IPS DF 6.9 (cell line): ENCODE measurements around the gene FAAP100.
A peak's percentile ranks its signal among the peaks of the same experiment; 100 is the strongest.

Source experiments
- DNase-seq: peaks from one replicate; pipeline ENCODE4 v3.0.0-alpha.2; 2013; ENCODE audit warnings: low read depth, low spot score
- H3K27ac ChIP-seq: one replicate; pipeline ENCODE4 v1.5.1; 2013; ENCODE audit warnings: low read length, control low read depth
- H3K27me3 ChIP-seq: 2 replicates; pipeline ENCODE4 v1.6.1; 2013; ENCODE audit warnings: mild to moderate bottlenecking, low read length; ENCODE audit not compliant: control insufficient read depth, insufficient read depth
- H3K36me3 ChIP-seq: 2 replicates; pipeline ENCODE4 v1.6.1; 2013; ENCODE audit warnings: low read length; ENCODE audit not compliant: control insufficient read depth, insufficient read depth
- H3K4me1 ChIP-seq: 2 replicates; pipeline ENCODE4 v1.6.1; 2013; ENCODE audit warnings: low read length; ENCODE audit not compliant: control insufficient read depth, insufficient read depth
- H3K4me3 ChIP-seq: 2 replicates; pipeline ENCODE4 v1.5.1; 2013; ENCODE audit warnings: mild to moderate bottlenecking, low read length
- H3K9me3 ChIP-seq: 2 replicates; pipeline ENCODE4 v1.6.1; 2013; ENCODE audit warnings: low read length, inconsistent platforms; ENCODE audit not compliant: control insufficient read depth, insufficient read depth
- WGBS: extraction: QIAGEN DNeasy Blood & Tissue Kit; methylation state at CpG from one replicate; pipeline ENCODE4 v1.1.7; 2013; ENCODE audit warnings: mixed read lengths, missing lambda C conversion rate; ENCODE audit not compliant: insufficient read length, insufficient coverage; 5-methylcytosine and 5-hydroxymethylcytosine counted together

The FAAP100 gene

DNA sequence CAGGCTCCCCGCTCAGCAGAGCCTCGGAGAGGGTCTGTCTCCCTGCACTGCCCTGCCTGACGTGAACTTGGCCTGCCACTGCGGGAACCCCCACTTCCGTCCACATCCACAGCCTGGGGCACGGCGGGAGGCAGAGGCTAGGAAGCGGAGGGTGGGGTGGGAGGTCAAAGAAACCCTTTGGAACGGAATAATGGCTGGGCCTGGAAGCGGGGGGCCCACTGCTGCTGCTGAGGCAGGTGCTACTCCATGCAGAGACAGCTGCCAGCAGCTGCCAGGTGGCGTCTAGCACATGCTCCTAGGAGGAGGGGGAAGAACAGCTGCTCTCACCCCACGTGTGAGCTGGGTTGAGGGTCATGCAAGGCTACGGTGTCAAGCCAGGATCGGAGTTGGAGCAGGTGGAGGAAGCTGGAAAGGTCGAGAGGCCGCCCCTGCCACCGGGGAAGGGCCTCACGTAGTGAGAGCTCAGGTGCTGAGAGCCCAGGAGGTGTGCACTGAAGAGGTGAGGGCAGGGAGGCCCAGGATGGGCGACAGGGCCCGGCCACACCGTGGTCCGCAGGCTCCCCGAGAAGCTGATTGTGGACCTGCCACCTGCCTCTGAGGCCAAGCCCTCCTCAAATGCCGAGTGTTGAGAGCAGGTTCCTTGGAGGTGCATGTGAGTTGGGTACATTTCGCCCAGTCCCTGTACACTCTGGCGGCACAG lies 14.1 kb downstream of the FAAP100 start:
- WGBS = no CpG with 5 or more reads among the region's 26 CpGs

DNA sequence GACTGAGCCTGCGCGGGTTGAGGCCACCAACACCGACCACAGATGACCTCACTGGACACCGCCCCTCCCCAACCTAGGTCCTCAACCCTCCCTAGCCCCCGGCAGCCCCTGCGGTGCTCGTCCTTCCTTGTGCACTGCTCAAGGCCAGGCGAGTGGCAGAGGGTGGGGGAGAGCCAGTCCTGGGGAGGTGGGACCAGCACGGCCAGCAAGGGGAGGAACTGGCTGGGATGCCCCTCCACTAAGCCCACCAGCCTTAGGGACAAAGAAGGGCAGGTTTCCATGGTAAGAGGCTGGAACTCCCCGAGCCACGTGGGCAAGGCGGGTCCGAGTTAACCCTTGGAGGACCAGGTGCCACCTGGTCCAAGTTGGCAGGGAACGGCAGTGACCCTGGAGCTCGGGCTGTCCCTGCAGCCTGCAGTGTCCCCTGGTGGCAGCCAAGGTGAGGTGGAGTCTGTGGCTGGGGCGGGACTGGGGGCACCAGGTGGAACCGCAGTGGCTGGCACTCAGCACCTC lies 14.8 kb downstream of the FAAP100 start:
- Histone ChIP-seq H3K27ac (no peak overlapping the region), H3K36me3 (peaks cover 8% of the 10 kb centered on the region; the same call in 1 of the 2 replicates), H3K27me3 (no peaks in the 10 kb centered on the region; the same call in 1 of the 2 replicates), H3K4me1 (peaks cover 6% of the 10 kb centered on the region; the same call in 1 of the 2 replicates), H3K4me3 (peak overlapping the region; percentile 8; the same call in 1 of the 2 replicates), H3K9me3 (no peaks in the 10 kb centered on the region)
- WGBS = no CpG with 5 or more reads among the region's 17 CpGs
- DNase-seq = no peak

More for the DNA sequence above, 14.1 kb downstream of the FAAP100 start:
- Histone ChIP-seq H3K4me3 (no peak overlapping the region), H3K36me3 (peaks cover 8% of the 10 kb centered on the region; the same call in 1 of the 2 replicates), H3K27me3 (no peaks in the 10 kb centered on the region; the same call in 1 of the 2 replicates), H3K27ac (no peak overlapping the region), H3K4me1 (peaks cover 6% of the 10 kb centered on the region; the same call in 1 of the 2 replicates), H3K9me3 (no peaks in the 10 kb centered on the region)
- no peak for DNase-seq

DNA sequence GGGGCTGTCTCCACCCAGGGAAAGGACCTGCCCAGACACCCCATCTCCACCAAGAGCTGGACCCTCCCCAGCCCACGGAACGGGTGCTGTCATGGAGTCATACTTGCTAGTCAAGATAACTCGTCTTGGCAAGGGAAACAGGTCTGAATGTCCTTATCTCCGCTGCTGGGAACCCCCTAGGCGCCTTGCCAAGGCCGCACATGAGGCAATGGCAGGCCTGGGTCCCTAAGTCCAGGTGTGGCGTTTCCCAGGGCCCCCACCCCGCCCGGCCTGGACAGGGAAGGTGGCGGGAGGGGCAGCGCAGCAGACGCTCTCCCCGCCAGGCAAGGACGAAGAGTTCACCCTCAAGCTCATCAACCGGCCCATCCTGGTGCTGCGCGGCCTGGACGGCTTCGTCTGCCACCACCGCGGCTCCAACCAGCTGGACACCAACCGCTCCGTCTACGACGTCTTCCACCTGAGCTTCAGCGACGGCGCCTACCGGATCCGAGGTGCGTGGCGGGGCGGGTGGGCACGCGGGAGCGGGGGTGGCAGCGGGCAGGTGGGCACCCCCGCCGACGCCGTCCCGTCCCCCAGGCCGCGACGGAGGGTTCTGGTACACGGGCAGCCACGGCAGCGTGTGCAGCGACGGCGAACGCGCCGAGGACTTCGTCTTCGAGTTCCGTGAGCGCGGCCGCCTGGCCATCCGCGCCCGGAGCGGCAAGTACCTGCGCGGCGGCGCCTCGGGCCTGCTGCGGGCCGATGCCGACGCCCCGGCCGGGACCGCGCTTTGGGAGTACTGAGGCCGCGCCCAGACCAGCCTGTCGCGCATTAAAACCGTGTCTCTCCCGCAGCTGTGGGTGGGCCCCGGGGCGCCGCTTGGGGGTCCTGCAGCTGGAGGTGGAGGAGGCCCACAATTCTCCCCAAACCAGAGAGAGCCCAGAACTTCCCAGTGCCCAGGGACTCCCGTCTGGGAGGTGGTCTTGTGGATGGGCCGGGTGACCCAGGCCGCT lies 15.6 kb downstream of the FAAP100 start:
- Histone ChIP-seq H3K4me1 (peaks cover 6% of the 10 kb centered on the region; the same call in 1 of the 2 replicates), H3K4me3 (no peak overlapping the region), H3K9me3 (no peaks in the 10 kb centered on the region), H3K27ac (no peak overlapping the region), H3K36me3 (peaks cover 8% of the 10 kb centered on the region; the same call in 1 of the 2 replicates), H3K27me3 (no peaks in the 10 kb centered on the region; the same call in 1 of the 2 replicates)
- no peak for DNase-seq
- no CpG with 5 or more reads among the region's 89 CpGs for WGBS

DNA sequence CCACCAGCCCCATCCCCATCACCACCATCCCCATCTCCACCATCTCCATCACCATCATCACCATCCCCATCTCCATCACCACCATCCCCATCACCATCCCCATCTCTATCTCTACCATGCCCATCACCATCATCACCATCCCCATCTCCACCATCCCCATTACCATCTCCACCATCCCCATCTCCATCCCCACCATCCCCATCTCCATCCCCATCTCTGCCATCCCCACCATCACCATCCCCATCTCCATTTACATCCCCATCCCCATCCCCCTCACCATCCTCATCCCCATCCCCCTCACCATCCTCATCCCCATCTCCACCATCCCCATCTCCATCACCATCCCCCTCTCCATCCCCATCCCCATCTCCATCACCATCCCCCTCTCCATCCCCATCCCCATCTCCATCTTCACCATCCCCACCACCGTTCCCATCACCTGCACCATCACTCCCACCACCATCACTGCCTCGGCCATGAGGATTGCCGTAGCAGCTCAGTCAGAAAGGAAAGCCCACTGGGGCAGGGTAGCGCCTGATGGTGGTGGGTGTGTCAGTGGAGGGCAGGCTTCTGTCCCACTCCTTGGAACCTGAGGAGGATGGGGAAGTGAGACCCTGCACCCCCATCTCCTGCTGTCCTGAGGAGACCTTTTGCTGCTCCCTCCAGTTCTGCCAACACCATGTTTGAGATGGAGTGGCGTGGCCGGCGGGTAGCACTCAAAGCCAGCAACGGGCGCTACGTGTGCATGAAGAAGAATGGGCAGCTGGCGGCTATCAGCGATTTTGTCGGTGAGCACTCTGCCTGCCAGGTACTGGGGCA lies 16.5 kb downstream of the FAAP100 start:
- 100% methylated on average over 1 of the region's 13 CpGs for WGBS
- peaks cover 6% of the 10 kb centered on the region; the same call in 1 of the 2 replicates for H3K4me1 ChIP-seq
- H3K27me3 ChIP-seq = no peaks in the 10 kb centered on the region; the same call in 1 of the 2 replicates
- H3K4me3 ChIP-seq = no peak overlapping the region
- H3K36me3 ChIP-seq = peaks cover 2% of the 10 kb centered on the region; the same call in 1 of the 2 replicates
- no peaks in the 10 kb centered on the region for H3K9me3 ChIP-seq
- DNase-seq = no peak
- no peak overlapping the region for H3K27ac ChIP-seq

DNA sequence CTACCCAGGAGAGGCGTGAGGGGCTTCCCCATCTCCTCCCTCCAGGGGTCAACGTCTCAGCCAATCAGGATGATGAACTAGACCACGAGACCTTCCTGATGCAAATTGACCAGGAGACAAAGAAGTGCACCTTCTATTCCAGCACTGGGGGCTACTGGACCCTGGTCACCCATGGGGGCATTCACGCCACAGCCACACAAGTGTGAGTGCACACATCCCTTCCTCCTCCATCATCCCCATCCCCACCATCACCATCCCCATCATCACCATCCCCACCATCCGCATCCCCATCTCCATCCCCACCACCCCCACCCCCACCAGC lies 17.2 kb downstream of the FAAP100 start:
- WGBS = no CpG with 5 or more reads among the region's 5 CpGs
- H3K4me3 ChIP-seq = no peak overlapping the region
- H3K4me1 ChIP-seq = peaks cover 6% of the 10 kb centered on the region; the same call in 1 of the 2 replicates
- no peaks in the 10 kb centered on the region; the same call in 1 of the 2 replicates for H3K27me3 ChIP-seq
- H3K36me3 ChIP-seq = no peaks in the 10 kb centered on the region; the same call in 1 of the 2 replicates
- DNase-seq = no peak
- no peak overlapping the region for H3K27ac ChIP-seq
- H3K9me3 ChIP-seq = no peaks in the 10 kb centered on the region

DNA sequence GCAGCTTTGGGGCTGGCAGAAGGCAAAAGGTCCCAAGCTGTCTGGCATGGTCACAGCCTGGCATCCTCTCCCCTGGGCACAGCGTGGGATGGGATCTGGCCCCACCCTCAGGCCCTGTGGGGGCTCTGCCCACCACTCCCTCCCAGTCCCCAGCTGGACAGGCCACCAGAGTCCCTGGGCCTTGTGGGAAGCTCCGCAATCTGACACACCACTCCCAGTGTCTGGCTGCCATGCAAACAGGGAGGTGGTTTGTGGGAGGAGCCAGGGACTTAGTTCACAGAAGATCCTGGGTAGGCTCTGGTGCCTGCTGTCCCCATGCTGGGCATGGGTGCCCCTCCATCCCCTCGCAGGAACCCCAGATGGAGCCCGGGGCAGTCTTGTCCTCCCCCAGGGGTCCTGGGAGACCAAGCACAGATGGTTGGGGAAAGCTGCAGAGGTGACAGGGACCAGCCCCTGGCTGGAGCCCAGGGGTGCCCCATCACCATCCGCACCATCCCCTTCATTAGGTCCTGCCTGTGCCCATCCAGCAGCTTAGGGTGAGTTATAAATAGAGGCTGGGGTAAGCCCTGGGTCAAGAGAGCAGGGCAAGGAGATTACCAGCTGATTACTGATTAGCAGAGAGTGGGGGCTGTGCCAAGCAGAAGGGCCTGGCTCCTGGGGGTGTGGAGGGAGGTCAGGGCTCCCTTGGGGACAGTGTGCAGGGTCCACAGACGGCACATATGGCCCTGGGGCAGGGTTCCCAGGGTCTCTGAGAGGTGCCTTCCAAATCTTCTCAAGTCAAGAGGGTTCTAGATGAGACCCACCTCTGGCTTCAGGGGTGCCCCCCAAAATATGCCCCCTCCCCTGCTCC lies 17.8 kb downstream of the FAAP100 start:
- H3K4me3 ChIP-seq = no peak overlapping the region
- no peaks in the 10 kb centered on the region for H3K9me3 ChIP-seq
- H3K4me1 ChIP-seq = peaks cover 6% of the 10 kb centered on the region; the same call in 1 of the 2 replicates
- H3K27me3 ChIP-seq = no peaks in the 10 kb centered on the region; the same call in 1 of the 2 replicates
- no peaks in the 10 kb centered on the region for H3K36me3 ChIP-seq
- H3K27ac ChIP-seq = no peak overlapping the region
- no peak for DNase-seq
- WGBS = no CpG with 5 or more reads among the region's 6 CpGs

DNA sequence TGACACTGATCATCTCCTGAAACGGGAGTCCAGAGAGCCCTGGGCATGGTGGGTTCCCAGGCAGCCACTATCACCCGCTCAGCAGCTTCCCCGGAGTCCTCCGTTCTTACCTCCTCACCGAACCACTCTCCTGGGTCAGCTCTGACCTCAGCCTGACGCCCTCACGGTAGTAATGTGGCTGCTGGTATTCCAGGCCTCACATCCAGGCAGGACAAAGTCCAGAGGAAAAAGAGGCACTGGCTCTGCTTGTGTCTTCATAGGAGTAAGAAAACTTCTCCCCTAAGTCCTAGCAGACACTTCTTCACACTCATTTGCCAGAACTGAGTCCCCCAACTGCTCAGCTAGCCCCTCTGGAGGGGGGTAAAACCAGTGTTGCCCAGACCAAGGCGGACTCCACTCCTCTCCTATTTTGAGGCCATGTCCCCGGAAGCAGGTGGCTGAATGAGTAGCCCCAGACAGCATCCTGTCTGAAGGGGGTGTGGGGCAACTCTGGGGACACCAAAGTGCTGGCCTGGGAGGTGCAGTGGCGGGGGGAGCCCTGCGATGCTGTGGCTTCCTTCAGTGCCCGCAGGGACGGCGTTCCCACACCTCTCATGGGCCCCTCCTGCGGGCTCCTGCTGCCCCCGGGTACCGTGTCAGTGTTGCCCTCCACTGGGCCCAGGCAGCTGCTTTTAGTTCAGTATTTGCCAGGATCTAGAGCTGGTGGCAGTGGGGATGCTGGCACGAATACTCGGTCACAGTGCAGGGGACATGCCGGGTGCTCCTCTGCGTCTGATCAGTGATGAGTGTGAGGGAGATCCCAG lies 18.6 kb downstream of the FAAP100 start:
- WGBS = no CpG with 5 or more reads among the region's 21 CpGs
- no peak for DNase-seq
- H3K27ac ChIP-seq = no peak overlapping the region
- no peaks in the 10 kb centered on the region for H3K36me3 ChIP-seq
- H3K9me3 ChIP-seq = no peaks in the 10 kb centered on the region
- peaks cover 6% of the 10 kb centered on the region; the same call in 1 of the 2 replicates for H3K4me1 ChIP-seq
- no peak overlapping the region for H3K4me3 ChIP-seq
- no peaks in the 10 kb centered on the region; the same call in 1 of the 2 replicates for H3K27me3 ChIP-seq

DNA sequence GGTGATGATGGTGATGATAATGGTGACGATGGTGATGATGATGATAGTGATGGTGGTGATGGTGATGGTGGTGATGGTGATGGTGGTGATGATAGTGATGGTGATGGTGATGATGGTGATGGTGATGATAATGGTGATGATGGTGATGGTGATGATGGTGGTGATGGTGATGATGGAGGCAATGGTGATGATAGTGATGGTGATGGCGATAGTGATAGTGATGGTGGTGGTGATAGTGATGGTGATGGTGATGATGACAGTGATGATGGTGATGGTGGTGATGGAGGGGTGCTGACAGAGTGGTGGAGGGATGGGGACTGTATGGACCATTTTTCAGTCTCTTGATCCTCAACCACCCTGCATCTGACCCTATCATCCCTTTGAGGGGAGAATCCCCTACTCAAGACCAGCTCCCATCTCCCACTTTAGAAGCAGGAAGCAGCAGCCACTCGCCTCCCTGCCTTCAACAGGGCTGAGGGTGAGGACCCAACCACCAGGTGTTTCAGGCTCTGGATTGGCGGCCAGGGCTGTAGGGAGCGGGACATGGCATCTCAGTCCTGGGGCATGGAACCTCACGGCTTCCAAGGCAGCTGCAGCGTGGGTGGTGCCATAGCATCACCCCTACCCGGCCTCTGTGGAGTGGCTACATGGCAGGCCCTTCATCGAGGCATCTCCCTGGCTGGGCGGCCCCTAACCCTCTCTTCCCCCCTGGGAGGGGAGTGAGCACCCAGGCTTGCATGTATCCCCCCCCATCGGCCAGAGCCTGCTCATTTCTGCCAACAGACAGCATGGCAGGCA lies 19.5 kb downstream of the FAAP100 start:
- H3K4me1 ChIP-seq = peaks cover 6% of the 10 kb centered on the region; the same call in 1 of the 2 replicates
- DNase-seq = no peak
- H3K9me3 ChIP-seq = no peaks in the 10 kb centered on the region
- no peak overlapping the region for H3K4me3 ChIP-seq
- no peak overlapping the region for H3K27ac ChIP-seq
- no peaks in the 10 kb centered on the region for H3K36me3 ChIP-seq
- WGBS = no CpG with 5 or more reads among the region's 11 CpGs
- H3K27me3 ChIP-seq = no peaks in the 10 kb centered on the region; the same call in 1 of the 2 replicates
